Loucy (cell line): ENCODE results near the gene ZNF516.

Experiments
- EZH2phosphoT487 ChIP-seq: fragments of 200-600 bp; IDR thresholded peaks from 2 replicates; pipeline ENCODE4 v1.6.1; 2018; ENCODE audit warnings: antibody characterized with exemption, mild to moderate bottlenecking, moderate library complexity, borderline replicate concordance
- TF ChIP-seq, protein P1 (sequence below): fragments of 200-600 bp; sonication (generic); conservative IDR thresholded peaks from 2 replicates; pipeline ENCODE4 v1.5.1; 2014; ENCODE audit warnings: mild to moderate bottlenecking, antibody characterized with exemption, low read length

DNA sequence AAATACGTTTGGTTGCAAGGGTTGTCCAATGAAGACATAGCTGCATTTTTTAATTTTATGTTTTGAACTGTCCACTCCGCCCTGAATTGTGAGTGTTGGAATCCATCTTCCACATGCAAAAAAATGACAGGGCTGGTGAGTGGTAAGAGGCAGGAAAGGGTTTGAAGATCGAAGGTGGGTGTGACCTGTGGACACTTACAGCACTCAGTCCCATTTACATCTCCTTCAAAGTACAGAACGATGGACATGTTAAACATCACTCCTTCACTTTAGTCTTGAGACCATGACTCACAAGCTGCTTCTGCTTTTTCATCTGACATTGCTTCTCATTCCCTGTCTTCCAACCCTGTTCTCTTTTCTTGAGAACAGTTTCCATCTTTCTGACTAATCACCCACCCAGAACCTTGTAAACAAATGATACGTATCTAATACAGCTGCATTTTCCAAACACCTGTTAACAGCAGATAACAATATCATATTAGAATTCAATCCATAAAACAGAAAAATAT lies 179.3 kb downstream of the ZNF516 start:
- TF ChIP-seq, protein P1, sequence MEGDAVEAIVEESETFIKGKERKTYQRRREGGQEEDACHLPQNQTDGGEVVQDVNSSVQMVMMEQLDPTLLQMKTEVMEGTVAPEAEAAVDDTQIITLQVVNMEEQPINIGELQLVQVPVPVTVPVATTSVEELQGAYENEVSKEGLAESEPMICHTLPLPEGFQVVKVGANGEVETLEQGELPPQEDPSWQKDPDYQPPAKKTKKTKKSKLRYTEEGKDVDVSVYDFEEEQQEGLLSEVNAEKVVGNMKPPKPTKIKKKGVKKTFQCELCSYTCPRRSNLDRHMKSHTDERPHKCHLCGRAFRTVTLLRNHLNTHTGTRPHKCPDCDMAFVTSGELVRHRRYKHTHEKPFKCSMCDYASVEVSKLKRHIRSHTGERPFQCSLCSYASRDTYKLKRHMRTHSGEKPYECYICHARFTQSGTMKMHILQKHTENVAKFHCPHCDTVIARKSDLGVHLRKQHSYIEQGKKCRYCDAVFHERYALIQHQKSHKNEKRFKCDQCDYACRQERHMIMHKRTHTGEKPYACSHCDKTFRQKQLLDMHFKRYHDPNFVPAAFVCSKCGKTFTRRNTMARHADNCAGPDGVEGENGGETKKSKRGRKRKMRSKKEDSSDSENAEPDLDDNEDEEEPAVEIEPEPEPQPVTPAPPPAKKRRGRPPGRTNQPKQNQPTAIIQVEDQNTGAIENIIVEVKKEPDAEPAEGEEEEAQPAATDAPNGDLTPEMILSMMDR: no peak
- TF ChIP-seq EZH2phosphoT487: no peak
